Hepatocyte (in vitro differentiated cells): ENCODE measurements around the gene SDK1.

ENCODE experiments used
- EZH2 ChIP-seq: fragments of 200-600 bp; sonication (generic); IDR thresholded peaks from 2 replicates; pipeline ENCODE4 v1.6.1; 2016; ENCODE audit warnings: antibody characterized with exemption, mild to moderate bottlenecking, borderline replicate concordance
- TF ChIP-seq, protein P1 (sequence below): fragments of 200-600 bp; sonication (generic); IDR thresholded peaks from 2 replicates; pipeline ENCODE4 v1.5.1; 2016; ENCODE audit warnings: antibody characterized with exemption, mild to moderate bottlenecking; ENCODE audit not compliant: poor library complexity

DNA sequence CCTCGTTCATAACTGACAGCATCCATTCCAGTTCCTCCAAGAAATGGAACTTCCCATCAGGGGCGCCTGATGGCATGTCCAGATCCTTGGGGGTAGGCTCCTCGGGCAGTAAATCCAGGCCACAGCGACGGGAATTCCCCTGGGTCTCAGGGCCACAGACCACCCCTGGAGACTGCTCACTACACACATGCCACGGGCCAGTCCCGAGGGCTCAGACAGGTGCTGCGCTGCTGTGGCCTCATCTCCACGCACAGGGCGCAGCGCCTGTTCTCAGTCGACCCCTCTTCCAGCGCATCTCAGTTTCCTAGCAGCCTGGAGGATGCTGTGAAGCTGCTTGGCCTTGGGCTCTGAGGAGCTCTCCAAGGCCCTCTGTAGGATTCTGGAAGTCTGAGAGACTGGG lies 907.5 kb downstream of the SDK1 start:
- TF ChIP-seq, protein P1, sequence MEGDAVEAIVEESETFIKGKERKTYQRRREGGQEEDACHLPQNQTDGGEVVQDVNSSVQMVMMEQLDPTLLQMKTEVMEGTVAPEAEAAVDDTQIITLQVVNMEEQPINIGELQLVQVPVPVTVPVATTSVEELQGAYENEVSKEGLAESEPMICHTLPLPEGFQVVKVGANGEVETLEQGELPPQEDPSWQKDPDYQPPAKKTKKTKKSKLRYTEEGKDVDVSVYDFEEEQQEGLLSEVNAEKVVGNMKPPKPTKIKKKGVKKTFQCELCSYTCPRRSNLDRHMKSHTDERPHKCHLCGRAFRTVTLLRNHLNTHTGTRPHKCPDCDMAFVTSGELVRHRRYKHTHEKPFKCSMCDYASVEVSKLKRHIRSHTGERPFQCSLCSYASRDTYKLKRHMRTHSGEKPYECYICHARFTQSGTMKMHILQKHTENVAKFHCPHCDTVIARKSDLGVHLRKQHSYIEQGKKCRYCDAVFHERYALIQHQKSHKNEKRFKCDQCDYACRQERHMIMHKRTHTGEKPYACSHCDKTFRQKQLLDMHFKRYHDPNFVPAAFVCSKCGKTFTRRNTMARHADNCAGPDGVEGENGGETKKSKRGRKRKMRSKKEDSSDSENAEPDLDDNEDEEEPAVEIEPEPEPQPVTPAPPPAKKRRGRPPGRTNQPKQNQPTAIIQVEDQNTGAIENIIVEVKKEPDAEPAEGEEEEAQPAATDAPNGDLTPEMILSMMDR: no peak
- no peak for TF ChIP-seq EZH2
